A673 (cell line): ENCODE data around the gene SELENOI. TPM values are rescaled to one million over a fixed set of nuclear protein-coding genes. Genes with fewer than 3 reads are reported as not detected.

Source experiments
- BruUV-seq: library from RNA; stranded (reverse); fragments of 400-500 nt; replicated peaks from 2 replicates; lab custom pipeline; 2021; lab: Mats Ljungman, UMichigan
- CTCF ChIA-PET: fragments of 300-600 bp; sonication (Branson Sonifier 250); formaldehyde crosslinking; loops from one replicate; lab custom pipeline; 2022; ENCODE audit warnings: antibody characterized with exemption; lab: Charles Lee
- POLR2A ChIA-PET: fragments of 300-600 bp; sonication (Branson Sonifier 250); formaldehyde crosslinking; loops from one replicate; lab custom pipeline; 2022; ENCODE audit warnings: antibody characterized with exemption; ENCODE audit not compliant: low non-redundant PET; lab: Charles Lee
- DNase-seq: peaks from one replicate; pipeline ENCODE4 v3.0.0-alpha.2; 2015; ENCODE audit warnings: low spot score
- H3K27ac ChIP-seq: fragments of 200-600 bp; sonication (generic); 2 replicates; pipeline ENCODE4 v1.5.1; 2016; ENCODE audit warnings: mixed run types, low read depth, mild to moderate bottlenecking, mixed read lengths, antibody characterized with exemption, low read length; ENCODE audit not compliant: poor library complexity, severe bottlenecking
- H3K27me3 ChIP-seq: fragments of 200-600 bp; sonication (generic); replicated peaks from 2 replicates; pipeline ENCODE4 v1.6.1; 2017; ENCODE audit warnings: mixed run types, low read depth, mild to moderate bottlenecking, mixed read lengths, antibody characterized with exemption, low read length; ENCODE audit not compliant: insufficient read depth, poor library complexity
- H3K36me3 ChIP-seq: fragments of 200-600 bp; sonication (generic); 2 replicates; pipeline ENCODE4 v1.6.1; 2016; ENCODE audit warnings: mixed run types, mild to moderate bottlenecking, mixed read lengths, antibody characterized with exemption, low read length; ENCODE audit not compliant: insufficient read depth, poor library complexity, severe bottlenecking
- H3K4me1 ChIP-seq: fragments of 200-600 bp; sonication (generic); 2 replicates; pipeline ENCODE4 v1.6.1; 2017; ENCODE audit warnings: mixed run types, mild to moderate bottlenecking, mixed read lengths, antibody characterized with exemption, low read length; ENCODE audit not compliant: insufficient read depth, poor library complexity, severe bottlenecking
- H3K4me3 ChIP-seq: fragments of 200-600 bp; sonication (generic); 2 replicates; pipeline ENCODE4 v1.5.1; 2016; ENCODE audit warnings: low read depth, mixed run types, mild to moderate bottlenecking, mixed read lengths, low read length; ENCODE audit not compliant: poor library complexity, severe bottlenecking
- H3K9me3 ChIP-seq: fragments of 200-600 bp; sonication (generic); 2 replicates; pipeline ENCODE4 v1.6.1; 2016; ENCODE audit warnings: mixed run types, low read depth, mild to moderate bottlenecking, mixed read lengths, antibody characterized with exemption, low read length; ENCODE audit not compliant: poor library complexity, severe bottlenecking
- EZH2 ChIP-seq: fragments of 200-600 bp; sonication (generic); IDR thresholded peaks from 2 replicates; pipeline ENCODE4 v1.6.1; 2017; ENCODE audit warnings: borderline replicate concordance, low read depth, mild to moderate bottlenecking, mixed read lengths, antibody characterized with exemption, low read length; ENCODE audit not compliant: poor library complexity, severe bottlenecking
- intact Hi-C: fragments of 100-400 bp; cut with micrococcal nuclease; formaldehyde crosslinking; loops from one replicate; pipeline ENCODE4 v1.10.0; 2022; ENCODE audit not compliant: unreplicated experiment
- total RNA-seq: library from RNA; stranded (reverse); gene quantifications from 2 replicates; pipeline ENCODE4 v1.2.3, GENCODE V29; 2021
- TF ChIP-seq, protein P1 (sequence below): fragments of 300-800, 200-600 bp; sonication (generic); conservative IDR thresholded peaks from 2 replicates; pipeline ENCODE4 v1.5.1; 2017; ENCODE audit warnings: low read depth, mild to moderate bottlenecking, antibody characterized with exemption, low read length, moderate library complexity, mixed read lengths

The SELENOI gene
- total RNA-seq, 1 experiment from 2014 or later: 62.7 TPM

DNA sequence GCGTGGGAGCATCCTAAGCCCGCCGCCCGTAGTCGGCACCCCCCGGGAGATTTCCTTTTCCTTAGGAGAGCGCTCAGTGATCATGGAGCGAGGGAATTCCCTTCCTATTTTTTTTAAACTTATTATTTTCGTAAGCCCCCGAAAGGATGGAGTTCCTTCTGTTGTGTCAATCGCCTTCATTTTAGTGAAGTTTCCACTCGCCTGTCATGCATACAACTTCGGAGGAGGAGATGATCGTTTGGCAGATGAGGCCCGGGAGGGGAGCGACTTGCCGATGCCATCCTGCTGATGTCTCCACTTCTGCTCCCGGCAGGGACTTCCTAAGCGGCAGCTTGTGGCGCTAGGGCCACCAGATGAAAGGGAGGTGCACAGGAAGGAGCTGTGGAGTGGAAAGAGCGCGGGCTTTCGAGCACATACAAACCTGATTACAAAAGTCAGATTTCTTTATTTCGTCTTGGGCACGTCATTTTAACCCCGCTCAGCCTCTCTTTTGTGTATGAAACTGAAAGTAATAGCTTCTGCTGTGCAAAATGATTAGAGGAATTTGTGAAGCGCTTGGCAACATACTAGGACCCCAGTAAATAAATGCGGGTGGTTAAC lies 611 bp downstream of the SELENOI start, which contains the start of gene ADGRF3:
ADGRF3 (minus strand) TSS at position 336 of the 600 bp plus-strand sequence. CDS start 555 bp downstream, outside the sequence.
- ChIA-PET POLR2A (no interaction called here), CTCF (no interaction called here)

DNA sequence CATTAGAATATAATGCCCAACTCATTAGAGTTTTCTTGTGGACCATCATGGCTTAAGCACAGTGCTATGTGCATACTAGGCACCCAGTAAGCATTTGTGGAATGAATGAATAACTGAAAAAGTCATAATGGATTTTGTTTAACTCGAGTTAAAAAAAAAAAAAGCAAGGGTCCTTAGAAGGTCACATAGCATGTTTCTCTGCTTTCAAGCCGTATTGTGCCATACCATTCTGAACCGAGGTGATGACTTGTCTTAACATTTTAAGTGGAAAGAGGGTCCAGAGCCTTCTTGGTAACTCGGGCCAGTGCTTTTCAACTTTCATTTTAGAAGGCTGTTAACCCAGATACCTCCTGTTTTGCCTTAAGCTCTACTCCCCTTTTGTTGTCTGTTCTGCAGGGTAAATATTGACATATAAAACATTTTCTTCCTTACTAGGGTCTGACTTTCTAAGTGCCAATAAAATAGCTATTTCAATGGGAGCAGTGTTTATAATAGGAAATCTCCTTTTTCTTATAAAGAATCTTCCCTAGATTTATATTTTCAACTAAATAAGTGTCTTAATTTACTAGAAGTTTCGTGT lies 1.4 kb downstream of the SELENOI start:
- Histone ChIP-seq H3K27me3 (no peaks in the 10 kb centered on the region), H3K27ac (peak overlapping the region; percentile 79), H3K9me3 (no peaks in the 10 kb centered on the region), H3K4me3 (peak overlapping the region; percentile 78), H3K36me3 (no peaks in the 10 kb centered on the region), H3K4me1 (peaks cover 30% of the 10 kb centered on the region)
- ChIA-PET POLR2A (no interaction called here), CTCF (no interaction called here)
- intact Hi-C loops: no loop called here
- DNase-seq: no peak
- no TSS peak for BruUV-seq
- TF ChIP-seq, protein P1, sequence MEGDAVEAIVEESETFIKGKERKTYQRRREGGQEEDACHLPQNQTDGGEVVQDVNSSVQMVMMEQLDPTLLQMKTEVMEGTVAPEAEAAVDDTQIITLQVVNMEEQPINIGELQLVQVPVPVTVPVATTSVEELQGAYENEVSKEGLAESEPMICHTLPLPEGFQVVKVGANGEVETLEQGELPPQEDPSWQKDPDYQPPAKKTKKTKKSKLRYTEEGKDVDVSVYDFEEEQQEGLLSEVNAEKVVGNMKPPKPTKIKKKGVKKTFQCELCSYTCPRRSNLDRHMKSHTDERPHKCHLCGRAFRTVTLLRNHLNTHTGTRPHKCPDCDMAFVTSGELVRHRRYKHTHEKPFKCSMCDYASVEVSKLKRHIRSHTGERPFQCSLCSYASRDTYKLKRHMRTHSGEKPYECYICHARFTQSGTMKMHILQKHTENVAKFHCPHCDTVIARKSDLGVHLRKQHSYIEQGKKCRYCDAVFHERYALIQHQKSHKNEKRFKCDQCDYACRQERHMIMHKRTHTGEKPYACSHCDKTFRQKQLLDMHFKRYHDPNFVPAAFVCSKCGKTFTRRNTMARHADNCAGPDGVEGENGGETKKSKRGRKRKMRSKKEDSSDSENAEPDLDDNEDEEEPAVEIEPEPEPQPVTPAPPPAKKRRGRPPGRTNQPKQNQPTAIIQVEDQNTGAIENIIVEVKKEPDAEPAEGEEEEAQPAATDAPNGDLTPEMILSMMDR: no peak
- no peak for TF ChIP-seq EZH2

More for the DNA sequence above, 611 bp downstream of the SELENOI start, which contains the start of gene ADGRF3:
- TSS peak; percentile 53 for BruUV-seq
- Histone ChIP-seq H3K4me1 (peaks cover 33% of the 10 kb centered on the region), H3K9me3 (no peaks in the 10 kb centered on the region), H3K4me3 (peak within 1 kb of the TSS; percentile 78), H3K27ac (peak within 1 kb of the TSS; percentile 84), H3K36me3 (no peaks in the 10 kb centered on the region), H3K27me3 (no peaks in the 10 kb centered on the region)
- intact Hi-C loops: no loop called here
- TF ChIP-seq, protein P1: no peak
- TF ChIP-seq EZH2: no peak
- peak; percentile 83 for DNase-seq

DNA sequence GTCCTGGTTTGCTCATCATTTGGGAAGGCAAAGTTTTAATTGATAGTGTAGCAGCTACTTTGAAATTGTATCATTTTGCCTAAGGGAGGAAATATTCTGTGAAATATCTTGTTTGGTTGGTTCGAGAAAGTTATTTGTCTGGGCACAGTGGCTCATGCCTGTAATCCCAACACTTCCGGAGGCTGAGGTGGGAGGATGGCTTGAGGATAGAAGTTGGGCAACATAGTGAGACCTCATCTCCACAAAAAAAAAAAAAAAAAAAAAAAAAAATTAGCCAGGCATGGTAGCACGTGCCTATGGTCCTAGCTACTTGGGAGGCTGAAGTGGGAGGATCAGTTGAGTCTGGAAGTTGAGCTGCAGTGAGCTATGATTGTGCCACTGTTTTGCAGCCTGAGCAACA lies 3.7 kb downstream of the SELENOI start:
- no peak for DNase-seq
- Histone ChIP-seq H3K27me3 (no peaks in the 10 kb centered on the region), H3K9me3 (no peaks in the 10 kb centered on the region), H3K4me1 (peaks cover 15% of the 10 kb centered on the region), H3K27ac (no peak overlapping the region), H3K36me3 (no peaks in the 10 kb centered on the region), H3K4me3 (no peak overlapping the region)
- CTCF ChIA-PET: no interaction called here
- intact Hi-C loops: no loop called here
- POLR2A ChIA-PET: no interaction called here
- no TSS peak for BruUV-seq
- TF ChIP-seq, protein P1: no peak
- no peak for TF ChIP-seq EZH2
